K562 (cell line): ENCODE results near the gene MYADML2. TPM values are rescaled to one million over a fixed set of nuclear protein-coding genes. Genes with fewer than 3 reads are reported as not detected.

Source experiments
- BDP1 ChIP-seq: IDR thresholded peaks from 3 replicates; pipeline ENCODE4 v1.6.1; 2011; ENCODE audit not compliant: insufficient read length, insufficient read depth
- CHD1 ChIP-seq: fragments of 200-600 bp; sonication (generic); IDR thresholded peaks from one replicate; pipeline ENCODE4 v1.6.1; 2012; ENCODE audit warnings: mild to moderate bottlenecking, moderate library complexity, low read length, inconsistent platforms
- FOXP1 ChIP-seq: sonication (generic); formaldehyde crosslinking; IDR thresholded peaks from 2 replicates; pipeline ENCODE4 v1.8.0; 2022; ENCODE audit warnings: mild to moderate bottlenecking, missing genetic modification reagents
- HDAC8 ChIP-seq: fragments of 450-650 bp; IDR thresholded peaks from 2 replicates; pipeline ENCODE4 v1.6.1; 2016; ENCODE audit warnings: mild to moderate bottlenecking, missing genetic modification characterization, moderate library complexity, missing compliant biosample characterization
- HNRNPK ChIP-seq: fragments of 200-400 bp; formaldehyde crosslinking; IDR thresholded peaks from one replicate; pipeline ENCODE4 v1.6.1; 2018; ENCODE audit warnings: mild to moderate bottlenecking, low read depth, low read length; ENCODE audit not compliant: poor library complexity, severe bottlenecking
- HNRNPLL ChIP-seq: fragments of 200-400 bp; formaldehyde crosslinking; IDR thresholded peaks from 2 replicates; pipeline ENCODE4 v1.6.1; 2017; ENCODE audit warnings: low read length, low read depth, mild to moderate bottlenecking; ENCODE audit not compliant: poor library complexity, severe bottlenecking
- MEF2A ChIP-seq: IDR thresholded peaks from 2 replicates; pipeline ENCODE4 v1.6.1; 2011; ENCODE audit warnings: low read depth, mild to moderate bottlenecking, low read length, moderate library complexity; ENCODE audit not compliant: control insufficient read depth
- RBFOX2 ChIP-seq: fragments of 200-400 bp; formaldehyde crosslinking; IDR thresholded peaks from 2 replicates; pipeline ENCODE4 v1.6.1; 2017; ENCODE audit warnings: low read depth, mild to moderate bottlenecking, low read length, moderate library complexity
- RFX1 ChIP-seq: fragments of 450-650 bp; IDR thresholded peaks from 2 replicates; pipeline ENCODE4 v1.6.1; 2016; ENCODE audit warnings: mild to moderate bottlenecking, moderate library complexity
- TCFL5 ChIP-seq: fragments of 250-450 bp; sonication (Bioruptor Pico); conservative IDR thresholded peaks from 2 replicates; pipeline ENCODE4 v1.6.1; 2021; ENCODE audit warnings: mild to moderate bottlenecking, moderate library complexity, matching md5 sums
- TFAM ChIP-seq: fragments of 250-450 bp; sonication (Bioruptor Pico); conservative IDR thresholded peaks from 2 replicates; pipeline ENCODE4 v1.5.0; 2021; ENCODE audit warnings: mild to moderate bottlenecking, moderate library complexity
- TGIF2 ChIP-seq: sonication (generic); formaldehyde crosslinking; IDR thresholded peaks from 2 replicates; pipeline ENCODE4 v1.8.1; 2022; ENCODE audit warnings: mild to moderate bottlenecking, missing genetic modification reagents, moderate library complexity
- THRAP3 ChIP-seq: fragments of 450-650 bp; IDR thresholded peaks from 2 replicates; pipeline ENCODE4 v1.6.1; 2016; ENCODE audit warnings: mild to moderate bottlenecking, inconsistent platforms, borderline replicate concordance
- ZNF311 ChIP-seq: fragments of 250-450 bp; sonication (Bioruptor Pico); IDR thresholded peaks from 2 replicates; pipeline ENCODE4 v1.4.0; 2020; ENCODE audit warnings: mild to moderate bottlenecking, moderate library complexity
- ZNF41 ChIP-seq: fragments of 250-450 bp; sonication (Bioruptor Pico); conservative IDR thresholded peaks from 2 replicates; pipeline ENCODE4 v1.4.0; 2020; ENCODE audit warnings: mild to moderate bottlenecking
- polyA plus RNA-seq, 8 experiments: library from polyadenylated mRNA; depleted of rRNA in 4 of 8; stranded (reverse) in 5 of 8; unstranded in 3 of 8; fragments of >200 nt; fragmentation: Nextera tagmentation in 2 of 8; fragmentation: Illumina TruSeq in 1 of 8; extraction: Ambion mirVana in 2 of 8; extraction: Trizol in 1 of 8; gene quantifications; 2 replicates each; pipeline versions ENCODE4 v1.2.1 to v1.2.3, GENCODE V29; 2011 to 2014; ENCODE audit warnings: inconsistent platforms in 1 of 8, missing spikeins in 1 of 8
- total RNA-seq, 7 experiments: library from RNA; depleted of rRNA in 6 of 7; stranded (reverse); fragments of >200 nt in 6 of 7; fragmentation: Illumina TruSeq in 2 of 7; extraction: Trizol in 2 of 7; gene quantifications; 2 replicates each; pipeline versions ENCODE4 v1.2.1 to v1.2.3, GENCODE V29; 2011 to 2021; ENCODE audit warnings: low replicate concordance in 1 of 7
- TF ChIP-seq, protein P1 (sequence below): fragments of 450-650 bp; IDR thresholded peaks from 2 replicates; pipeline ENCODE4 v1.6.1; 2017; ENCODE audit warnings: antibody characterized with exemption
- TF ChIP-seq, protein P2 (sequence below): sonication (generic); formaldehyde crosslinking; IDR thresholded peaks from 2 replicates; pipeline ENCODE4 v1.8.0; 2022; ENCODE audit warnings: mild to moderate bottlenecking, missing genetic modification reagents
- TF ChIP-seq, protein P3 (sequence below): fragments of 250-450 bp; sonication (Bioruptor Pico); IDR thresholded peaks from 2 replicates; pipeline ENCODE4 v1.4.0; 2020; ENCODE audit warnings: mild to moderate bottlenecking
- TF ChIP-seq, protein P4 (sequence below), 2 experiments: fragments of 450-650 bp in 1 of 2; IDR thresholded peaks; 2 replicates each; pipeline ENCODE4 v1.6.1; 2011 to 2017; ENCODE audit warnings: low read depth in 2 of 2, antibody characterized with exemption in 1 of 2, borderline replicate concordance in 1 of 2, low read length in 1 of 2, mild to moderate bottlenecking in 1 of 2, mixed read lengths in 1 of 2; ENCODE audit not compliant: control insufficient read depth in 1 of 2

Gene MYADML2
- total and polyA plus RNA-seq, 9 of the 15 experiments (the other 6 are each of a cell fraction or from before 2014, with no cell fraction given) = not detected

DNA sequence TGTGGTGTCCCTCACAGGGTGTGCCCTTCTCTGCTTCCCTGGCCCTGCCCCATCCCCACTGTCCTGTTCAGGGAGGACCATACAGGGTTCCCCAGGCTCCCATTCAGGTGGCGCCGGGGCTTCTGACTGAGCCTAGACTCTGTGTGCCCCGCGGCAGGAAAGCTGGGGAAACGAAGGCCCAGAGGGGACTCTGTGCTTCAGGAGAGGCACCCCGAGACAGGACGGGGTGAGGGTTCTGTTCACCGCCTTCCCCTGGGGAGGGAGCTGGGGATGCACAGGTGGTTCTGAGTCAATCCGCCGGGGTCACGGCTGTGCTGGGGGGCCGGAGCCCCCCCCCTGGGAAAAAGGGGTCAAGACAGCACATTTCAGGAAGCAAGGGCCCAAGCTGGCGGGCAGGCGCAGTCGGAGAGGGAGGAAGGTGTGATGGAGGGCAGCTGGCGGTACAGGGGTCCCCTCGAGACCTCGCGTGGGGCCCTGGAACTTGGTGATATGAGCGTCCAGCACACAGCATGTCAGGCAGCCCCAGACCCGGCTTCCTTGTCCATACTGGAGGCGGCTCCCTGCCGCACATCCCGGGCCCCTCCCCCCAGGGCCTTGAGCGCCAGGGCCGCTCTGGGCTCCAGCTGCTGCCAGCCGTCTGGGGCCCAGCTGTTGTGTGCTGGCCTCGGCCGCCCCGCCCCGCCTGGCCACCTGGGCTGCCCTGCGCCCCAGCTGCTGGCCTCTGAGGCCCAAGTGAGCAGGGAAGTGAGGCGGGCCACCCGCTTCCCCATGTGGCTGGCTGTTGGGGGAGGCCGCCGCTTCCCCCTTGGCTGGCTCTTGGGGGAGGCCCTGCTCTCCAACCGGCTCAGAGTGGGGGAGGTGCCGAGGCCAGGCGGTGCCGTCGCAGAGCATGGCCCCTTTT lies 19.6 kb upstream of the MYADML2 start (continued):
- TF ChIP-seq TGIF2 (CRISPR knock-in tag) = no peak
- TF ChIP-seq ZNF41 (CRISPR knock-in tag) = no peak
- TF ChIP-seq, protein P1, sequence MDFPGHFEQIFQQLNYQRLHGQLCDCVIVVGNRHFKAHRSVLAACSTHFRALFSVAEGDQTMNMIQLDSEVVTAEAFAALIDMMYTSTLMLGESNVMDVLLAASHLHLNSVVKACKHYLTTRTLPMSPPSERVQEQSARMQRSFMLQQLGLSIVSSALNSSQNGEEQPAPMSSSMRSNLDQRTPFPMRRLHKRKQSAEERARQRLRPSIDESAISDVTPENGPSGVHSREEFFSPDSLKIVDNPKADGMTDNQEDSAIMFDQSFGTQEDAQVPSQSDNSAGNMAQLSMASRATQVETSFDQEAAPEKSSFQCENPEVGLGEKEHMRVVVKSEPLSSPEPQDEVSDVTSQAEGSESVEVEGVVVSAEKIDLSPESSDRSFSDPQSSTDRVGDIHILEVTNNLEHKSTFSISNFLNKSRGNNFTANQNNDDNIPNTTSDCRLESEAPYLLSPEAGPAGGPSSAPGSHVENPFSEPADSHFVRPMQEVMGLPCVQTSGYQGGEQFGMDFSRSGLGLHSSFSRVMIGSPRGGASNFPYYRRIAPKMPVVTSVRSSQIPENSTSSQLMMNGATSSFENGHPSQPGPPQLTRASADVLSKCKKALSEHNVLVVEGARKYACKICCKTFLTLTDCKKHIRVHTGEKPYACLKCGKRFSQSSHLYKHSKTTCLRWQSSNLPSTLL = no peak
- TF ChIP-seq RBFOX2 = 0 out of 2 replicates have a peak, but pooled peaks have one; percentile 18
- TF ChIP-seq, protein P2, sequence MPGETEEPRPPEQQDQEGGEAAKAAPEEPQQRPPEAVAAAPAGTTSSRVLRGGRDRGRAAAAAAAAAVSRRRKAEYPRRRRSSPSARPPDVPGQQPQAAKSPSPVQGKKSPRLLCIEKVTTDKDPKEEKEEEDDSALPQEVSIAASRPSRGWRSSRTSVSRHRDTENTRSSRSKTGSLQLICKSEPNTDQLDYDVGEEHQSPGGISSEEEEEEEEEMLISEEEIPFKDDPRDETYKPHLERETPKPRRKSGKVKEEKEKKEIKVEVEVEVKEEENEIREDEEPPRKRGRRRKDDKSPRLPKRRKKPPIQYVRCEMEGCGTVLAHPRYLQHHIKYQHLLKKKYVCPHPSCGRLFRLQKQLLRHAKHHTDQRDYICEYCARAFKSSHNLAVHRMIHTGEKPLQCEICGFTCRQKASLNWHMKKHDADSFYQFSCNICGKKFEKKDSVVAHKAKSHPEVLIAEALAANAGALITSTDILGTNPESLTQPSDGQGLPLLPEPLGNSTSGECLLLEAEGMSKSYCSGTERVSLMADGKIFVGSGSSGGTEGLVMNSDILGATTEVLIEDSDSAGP (CRISPR knock-in tag) = no peak
- TF ChIP-seq, protein P3, sequence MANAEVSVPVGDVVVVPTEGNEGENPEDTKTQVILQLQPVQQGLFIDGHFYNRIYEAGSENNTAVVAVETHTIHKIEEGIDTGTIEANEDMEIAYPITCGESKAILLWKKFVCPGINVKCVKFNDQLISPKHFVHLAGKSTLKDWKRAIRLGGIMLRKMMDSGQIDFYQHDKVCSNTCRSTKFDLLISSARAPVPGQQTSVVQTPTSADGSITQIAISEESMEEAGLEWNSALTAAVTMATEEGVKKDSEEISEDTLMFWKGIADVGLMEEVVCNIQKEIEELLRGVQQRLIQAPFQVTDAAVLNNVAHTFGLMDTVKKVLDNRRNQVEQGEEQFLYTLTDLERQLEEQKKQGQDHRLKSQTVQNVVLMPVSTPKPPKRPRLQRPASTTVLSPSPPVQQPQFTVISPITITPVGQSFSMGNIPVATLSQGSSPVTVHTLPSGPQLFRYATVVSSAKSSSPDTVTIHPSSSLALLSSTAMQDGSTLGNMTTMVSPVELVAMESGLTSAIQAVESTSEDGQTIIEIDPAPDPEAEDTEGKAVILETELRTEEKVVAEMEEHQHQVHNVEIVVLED (CRISPR knock-in tag) = no peak
- no peak for TF ChIP-seq BDP1
- TF ChIP-seq ZNF311 = no peak
- TF ChIP-seq THRAP3 = no peak
- TF ChIP-seq HNRNPLL = no peak
- TF ChIP-seq HDAC8 = no peak
- TF ChIP-seq TCFL5 (CRISPR knock-in tag) = no peak
- peak; percentile 38 for TF ChIP-seq HNRNPK
- no peak for TF ChIP-seq FOXP1 (CRISPR knock-in tag)
- no peak for TF ChIP-seq MEF2A
- TF ChIP-seq RFX1 = no peak
- no peak for TF ChIP-seq TFAM (CRISPR knock-in tag)
- TF ChIP-seq, protein P4, sequence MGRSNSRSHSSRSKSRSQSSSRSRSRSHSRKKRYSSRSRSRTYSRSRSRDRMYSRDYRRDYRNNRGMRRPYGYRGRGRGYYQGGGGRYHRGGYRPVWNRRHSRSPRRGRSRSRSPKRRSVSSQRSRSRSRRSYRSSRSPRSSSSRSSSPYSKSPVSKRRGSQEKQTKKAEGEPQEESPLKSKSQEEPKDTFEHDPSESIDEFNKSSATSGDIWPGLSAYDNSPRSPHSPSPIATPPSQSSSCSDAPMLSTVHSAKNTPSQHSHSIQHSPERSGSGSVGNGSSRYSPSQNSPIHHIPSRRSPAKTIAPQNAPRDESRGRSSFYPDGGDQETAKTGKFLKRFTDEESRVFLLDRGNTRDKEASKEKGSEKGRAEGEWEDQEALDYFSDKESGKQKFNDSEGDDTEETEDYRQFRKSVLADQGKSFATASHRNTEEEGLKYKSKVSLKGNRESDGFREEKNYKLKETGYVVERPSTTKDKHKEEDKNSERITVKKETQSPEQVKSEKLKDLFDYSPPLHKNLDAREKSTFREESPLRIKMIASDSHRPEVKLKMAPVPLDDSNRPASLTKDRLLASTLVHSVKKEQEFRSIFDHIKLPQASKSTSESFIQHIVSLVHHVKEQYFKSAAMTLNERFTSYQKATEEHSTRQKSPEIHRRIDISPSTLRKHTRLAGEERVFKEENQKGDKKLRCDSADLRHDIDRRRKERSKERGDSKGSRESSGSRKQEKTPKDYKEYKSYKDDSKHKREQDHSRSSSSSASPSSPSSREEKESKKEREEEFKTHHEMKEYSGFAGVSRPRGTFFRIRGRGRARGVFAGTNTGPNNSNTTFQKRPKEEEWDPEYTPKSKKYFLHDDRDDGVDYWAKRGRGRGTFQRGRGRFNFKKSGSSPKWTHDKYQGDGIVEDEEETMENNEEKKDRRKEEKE (IDR thresholded peaks at IDR 0.05; ENCODE audit: borderline replicate concordance in 1 of 2, control insufficient read depth in 1 of 2, low read depth in 2 of 2, low read length in 1 of 2) = no peak
- TF ChIP-seq CHD1 = no peak
